Heart left ventricle (tissue), 16 donors: ENCODE data around the gene SELENOP. TPM values are rescaled to one million over a fixed set of nuclear protein-coding genes. Genes with fewer than 3 reads are reported as not detected.

Source experiments
- ATAC-seq, 4 donors: fragments of 200-7000 bp; cut with Tn5 transposase; one replicate each; pipeline ENCODE4 v1.9.1; 2020 to 2022; ENCODE audit warnings: moderate library complexity in 4 of 4, mild to moderate bottlenecking in 3 of 4, moderate number of reproducible peaks in 1 of 4
- DNase-seq, 5 donors: peaks; one replicate each; pipeline ENCODE4 v3.0.0-alpha.2; 2020
- H3K27ac ChIP-seq, 12 donors: fragments of 200-600 bp; sonication (generic) in 4 of 12; one replicate each; pipeline versions ENCODE4 v1.5.0 to v1.8.0; 2016 to 2022; ENCODE audit warnings: mild to moderate bottlenecking in 2 of 12
- H3K27me3 ChIP-seq, 9 donors: fragments of 200-600 bp; sonication (generic) in 2 of 9; one replicate each; pipeline versions ENCODE4 v1.5.1 to v1.8.0; 2016 to 2022; ENCODE audit warnings: mild to moderate bottlenecking in 3 of 9
- H3K36me3 ChIP-seq, 9 donors: fragments of 200-600 bp; sonication (generic) in 2 of 9; one replicate each; pipeline versions ENCODE4 v1.5.0 to v1.8.0; 2018 to 2022; ENCODE audit warnings: mild to moderate bottlenecking in 2 of 9
- H3K4me1 ChIP-seq, 12 donors: fragments of 200-600 bp; sonication (generic) in 4 of 12; one replicate each; pipeline versions ENCODE4 v1.5.0 to v1.8.0; 2016 to 2022; ENCODE audit warnings: mild to moderate bottlenecking in 3 of 12
- H3K4me3 ChIP-seq, 12 donors: fragments of 200-600 bp; sonication (generic) in 4 of 12; one replicate each; pipeline versions ENCODE4 v1.5.0 to v1.8.0; 2017 to 2022; ENCODE audit warnings: mild to moderate bottlenecking in 9 of 12, moderate library complexity in 4 of 12
- H3K9me3 ChIP-seq, 12 donors: fragments of 200-600 bp; sonication (generic) in 4 of 12; one replicate each; pipeline versions ENCODE4 v1.5.0 to v1.8.0; 2016 to 2022; ENCODE audit warnings: mild to moderate bottlenecking in 1 of 12
- CTCF ChIP-seq, 12 donors: fragments of 200-600 bp; sonication (generic) in 4 of 12; IDR thresholded peaks; one replicate each; pipeline versions ENCODE4 v1.5.0 to v1.8.0; 2018 to 2022; ENCODE audit warnings: antibody characterized with exemption in 12 of 12, mild to moderate bottlenecking in 5 of 12
- POLR2A ChIP-seq, 2 donors: fragments of 450-650 bp; IDR thresholded peaks; one replicate each; pipeline ENCODE4 v1.6.1; 2017; ENCODE audit warnings: antibody characterized with exemption in 2 of 2, mild to moderate bottlenecking in 2 of 2, moderate library complexity in 2 of 2
- WGBS, 4 donors: extraction: QIAGEN DNeasy Blood & Tissue Kit in 2 of 4; methylation state at CpG; one replicate each; pipeline versions ENCODE4 v1.1.5 to v1.1.7; 2013 to 2018; 5-methylcytosine and 5-hydroxymethylcytosine counted together
- intact Hi-C, 10 donors: fragments of 100-400 bp; cut with DNase I; formaldehyde crosslinking; loops; one replicate each; pipeline versions ENCODE4 v1.11.1 to v1.14.2; 2022
- polyA plus RNA-seq, 2 donors: library from polyadenylated mRNA; stranded (reverse); fragments of 200-250 nt; gene quantifications; one replicate each; pipeline ENCODE4 v1.2.3, GENCODE V29; 2013
- total RNA-seq, 9 donors: library from RNA; depleted of rRNA in 2 of 9; stranded (reverse); fragments of >200 nt in 2 of 9; fragmentation: NEBNext Ultra II Directional in 3 of 9; extraction: Animal tissue kit (Norgen Biotek cat#: 25700) in 3 of 9; gene quantifications; one replicate each; pipeline versions ENCODE4 v1.1.0 to v1.2.4, GENCODE V29; 2016 to 2023
- donor health status: ischemic (EF 13 %, LVEDD 7.1; RV severe dilation, severe dysfunction).
- donor health status: healthy with polysubstance abuse.
- donor health status: DM: no; HTN: yes; CAD: no.
- donor health status: DM: no; HTN: no; CAD: no.
- donor health status: ischemic (EF 25% LVEDD 6.9; RV normal size, moderate dysfunction).
- donor health status: ischemic (EF 25% LVEDD 5.7; RV mildly dilated, moderate dysfunction).
- donor health status: healthy.
- donor health status: DM: yes; HTN: yes; CAD: no.
- donor health status: ischemic (EF 35%, LVEDD 5.7; RV mildly dilated, moderate dysfunction).
- donor health status: nonischemic (EF 11% LVEDD 7.7; RV severe dilation, severe dysfunction).
- donor health status: DM: yes; HTN: yes; CAD: no.
- donor health status: PGD.
- donor health status: ischemic (EF 29% LVEDD 5.4; RV normal size, mild dysfunction).
- donor health status: nonischemic (EF 23%, LVEDD 6.1; RV moderate dilation, normal function).

The SELENOP gene
- total and polyA plus RNA-seq, 11 donors = 53.3 to 547 (median 194) TPM

GRCh38 chr5:42855811-42856210 lies 44.1 kb upstream of the SELENOP start:
- WGBS, 4 donors = 11 to 43% (median 29%) methylated on average over 2 of the region's 2 CpGs

GRCh38 chr5:42855386-42855785 lies 43.7 kb upstream of the SELENOP start:
- DNase-seq (no peak), ATAC-seq (no peak)
- intact Hi-C loops = loop anchor here in 4 of 10 donors (5.0 kb wide), 1 partner anchor 43 kb away; the partner anchor contains the start of gene SELENOP (in 4 of the 4)
- peaks cover 0 to 21% (median 10%) of the 10 kb centered on the region in 12 donors for H3K4me1 ChIP-seq
- no peak for TF ChIP-seq POLR2A (IDR thresholded peaks at IDR 0.05)
- TF ChIP-seq CTCF (IDR thresholded peaks at IDR 0.05) = no peak
- no peak overlapping the region for H3K4me3 ChIP-seq
- H3K9me3 ChIP-seq = peaks cover 0 to 3% (median 0%) of the 10 kb centered on the region in 12 donors
- H3K27ac ChIP-seq = no peak overlapping the region
- H3K27me3 ChIP-seq = no peaks in the 10 kb centered on the region
- no peaks in the 10 kb centered on the region for H3K36me3 ChIP-seq

More at GRCh38 chr5:42855811-42856210, 44.1 kb upstream of the SELENOP start:
- no peak for TF ChIP-seq POLR2A (IDR thresholded peaks at IDR 0.05)
- no peak for TF ChIP-seq CTCF (IDR thresholded peaks at IDR 0.05)
- DNase-seq (no peak), ATAC-seq (peak in 1 of 4 donors; percentile 50)
- peaks cover 0 to 7% (median 0%) of the 10 kb centered on the region in 12 donors for H3K9me3 ChIP-seq
- no peak overlapping the region for H3K27ac ChIP-seq
- no peak overlapping the region for H3K4me3 ChIP-seq
- no peaks in the 10 kb centered on the region for H3K27me3 ChIP-seq
- intact Hi-C loops = loop anchor here in 4 of 10 donors (5.0 kb wide), 1 partner anchor 44 kb away; the partner anchor contains the start of gene SELENOP (in 4 of the 4)
- H3K36me3 ChIP-seq = no peaks in the 10 kb centered on the region
- H3K4me1 ChIP-seq = peaks cover 0 to 21% (median 10%) of the 10 kb centered on the region in 12 donors

GRCh38 chr5:42854795-42855194 lies 43.1 kb upstream of the SELENOP start:
- DNase-seq (no peak), ATAC-seq (no peak)
- Histone ChIP-seq H3K4me1 (peaks cover 0 to 21% (median 10%) of the 10 kb centered on the region in 12 donors), H3K27ac (no peak overlapping the region), H3K9me3 (no peaks in the 10 kb centered on the region), H3K36me3 (no peaks in the 10 kb centered on the region), H3K27me3 (no peaks in the 10 kb centered on the region), H3K4me3 (no peak overlapping the region)
- TF ChIP-seq POLR2A (IDR thresholded peaks at IDR 0.05) = no peak
- no peak for TF ChIP-seq CTCF (IDR thresholded peaks at IDR 0.05)
- 96 to 100% (median 97%) methylated on average over 1 of the region's 1 CpG for WGBS, 4 donors
- intact Hi-C loops = loop anchor here in 4 of 10 donors (5.0 kb wide), 1 partner anchor 42 kb away; the partner anchor contains the start of gene SELENOP (in 4 of the 4)

- H3K27ac ChIP-seq = no peak overlapping the region
- 93 to 100% (median 98%) methylated on average over 1 of the region's 1 CpG for WGBS, 4 donors
- no peaks in the 10 kb centered on the region for H3K36me3 ChIP-seq
- no peak for DNase-seq
- no peaks in the 10 kb centered on the region for H3K9me3 ChIP-seq
- intact Hi-C loops = no loop called here
- no peak overlapping the region for H3K4me3 ChIP-seq
- H3K27me3 ChIP-seq = no peaks in the 10 kb centered on the region
- TF ChIP-seq CTCF (IDR thresholded peaks at IDR 0.05) (no peak), POLR2A (IDR thresholded peaks at IDR 0.05) (no peak)
- peaks cover 0 to 9% (median 0%) of the 10 kb centered on the region in 12 donors for H3K4me1 ChIP-seq
- ATAC-seq = no peak
These were observed 41.1 kb upstream of the SELENOP start for GRCh38 chr5:42852826-42853225.
